Large intestine (tissue), 3 donors: ENCODE data around the gene ZNF525. TPM values are rescaled to one million over a fixed set of nuclear protein-coding genes. Genes with fewer than 3 reads are reported as not detected.
A peak's percentile ranks its signal among the peaks of the same experiment; 100 is the strongest.

Source experiments
- DNase-seq, 2 donors: peaks; one replicate each; pipeline versions ENCODE4 v3.0.0 to v3.0.0-alpha.2; 2013
- H3K27ac ChIP-seq: one replicate; pipeline ENCODE4 v1.5.1; 2013; ENCODE audit warnings: low read length
- H3K27me3 ChIP-seq: 2 replicates; pipeline ENCODE4 v1.6.1; 2013; ENCODE audit warnings: low read length; ENCODE audit not compliant: control insufficient read depth, insufficient read depth
- H3K36me3 ChIP-seq: 2 replicates; pipeline ENCODE4 v1.6.1; 2013; ENCODE audit warnings: low read length; ENCODE audit not compliant: control insufficient read depth, insufficient read depth
- H3K4me1 ChIP-seq: one replicate; pipeline ENCODE4 v1.6.1; 2013; ENCODE audit warnings: low read length; ENCODE audit not compliant: control insufficient read depth, insufficient read depth
- H3K4me3 ChIP-seq: one replicate; pipeline ENCODE4 v1.5.1; 2013; ENCODE audit warnings: low read length
- H3K9me3 ChIP-seq: one replicate; pipeline ENCODE4 v1.6.1; 2013; ENCODE audit warnings: mild to moderate bottlenecking, low read depth, low read length, moderate library complexity; ENCODE audit not compliant: control insufficient read depth
- WGBS: methylation state at CpG from one replicate; pipeline ENCODE4 v1.1.5; 2013; ENCODE audit warnings: low lambda C conversion rate; ENCODE audit not compliant: insufficient coverage; 5-methylcytosine and 5-hydroxymethylcytosine counted together
- polyA plus RNA-seq: library from polyadenylated mRNA; unstranded; fragments of 120-200 nt; gene quantifications from one replicate; pipeline ENCODE4 v1.2.1, GENCODE V29; 2013

The ZNF525 gene
- polyA plus RNA-seq, 1 donor: 15.4 TPM

- Histone ChIP-seq H3K27me3 (no peaks in the 10 kb centered on the region), H3K36me3 (no peaks in the 10 kb centered on the region), H3K9me3 (no peaks in the 10 kb centered on the region), H3K27ac (no peak overlapping the region), H3K4me1 (no peaks in the 10 kb centered on the region), H3K4me3 (no peak overlapping the region)
- peak; percentile 65 to 71 for DNase-seq
- WGBS: no CpG with 5 or more reads among the region's 9 CpGs
These were observed 59.6 kb downstream of the ZNF525 start for GRCh38 chr19:53424968-53425597.

GRCh38 chr19:53431399-53432087, 66.0 kb downstream of the ZNF525 start, which contains the start of gene ZNF761:
Gene ZNF761, plus strand, starts transcription at chr19:53431984. Its CDS starts 15,285 bp downstream, at chr19:53447269.
- peaks cover 4% of the 10 kb centered on the region for H3K9me3 ChIP-seq
- H3K36me3 ChIP-seq: peaks cover 18% of the 10 kb centered on the region
- H3K4me1 ChIP-seq: peaks cover 13% of the 10 kb centered on the region
- peak; percentile 95 to 97 for DNase-seq
- H3K27me3 ChIP-seq: no peaks in the 10 kb centered on the region
- peak within 1 kb of the TSS; percentile 89 for H3K27ac ChIP-seq
- peak within 1 kb of the TSS; percentile 83 for H3K4me3 ChIP-seq
- WGBS: no CpG with 5 or more reads among the region's 46 CpGs

- no peaks in the 10 kb centered on the region for H3K27me3 ChIP-seq
- peak overlapping the region; percentile 83 for H3K4me3 ChIP-seq
- H3K36me3 ChIP-seq: peaks cover 20% of the 10 kb centered on the region
- DNase-seq: peak in 1 of 2 donors; percentile 21
- peaks cover 13% of the 10 kb centered on the region for H3K4me1 ChIP-seq
- WGBS: no CpG with 5 or more reads among the region's 30 CpGs
- peak overlapping the region; percentile 89 for H3K27ac ChIP-seq
- H3K9me3 ChIP-seq: peaks cover 4% of the 10 kb centered on the region
These were observed 66.7 kb downstream of the ZNF525 start for GRCh38 chr19:53432088-53432661.

Other genes starting within 250 kb of the ZNF525 start
- gene ZNF415, start 232.8 kb upstream of the ZNF525 start, polyA plus RNA-seq: 38.0 TPM
- 14.8 TPM for gene ZNF347, start 206.7 kb upstream of the ZNF525 start, polyA plus RNA-seq
- gene ZNF665, start 172.3 kb upstream of the ZNF525 start, polyA plus RNA-seq: 6.3 TPM
- gene ZNF677, start 110.8 kb upstream of the ZNF525 start, polyA plus RNA-seq: 27.8 TPM
- gene VN1R2, start 107.4 kb upstream of the ZNF525 start, polyA plus RNA-seq: 0.03 TPM
- not detected for gene VN1R4, start 98.0 kb upstream of the ZNF525 start, polyA plus RNA-seq
- gene ZNF845, start 32.0 kb upstream of the ZNF525 start, polyA plus RNA-seq: 6.5 TPM
- gene ZNF765, start 29.4 kb downstream of the ZNF525 start, polyA plus RNA-seq: 11.7 TPM
- gene ZNF761, start 66.3 kb downstream of the ZNF525 start, polyA plus RNA-seq: 15.6 TPM
- 6.0 TPM for gene ZNF813, start 102.0 kb downstream of the ZNF525 start, polyA plus RNA-seq
- gene ZNF331, start 172.4 kb downstream of the ZNF525 start, polyA plus RNA-seq: 17.1 TPM